K562 (cell line): Measurements from ENCODE around the gene POLE2.

Experiments
- BHLHE40 ChIP-seq: IDR thresholded peaks from 2 replicates; pipeline ENCODE4 v1.6.1; 2011; ENCODE audit warnings: low read length, improper control_type of control experiment
- ELF4 ChIP-seq: fragments of 450-650 bp; formaldehyde crosslinking; IDR thresholded peaks from 2 replicates; pipeline ENCODE4 v1.4.0; 2022; ENCODE audit warnings: missing genetic modification characterization
- EP300 ChIP-seq: IDR thresholded peaks from 2 replicates; pipeline ENCODE4 v1.6.1; 2012; ENCODE audit warnings: low read length, improper control_type of control experiment
- MXI1 ChIP-seq: IDR thresholded peaks from 2 replicates; pipeline ENCODE4 v1.6.1; 2011; ENCODE audit warnings: low read depth, mild to moderate bottlenecking, improper control_type of control experiment, low read length
- PML ChIP-seq: IDR thresholded peaks from 2 replicates; pipeline ENCODE4 v1.6.1; 2012; ENCODE audit warnings: low read length, inconsistent platforms
- ZBTB1 ChIP-seq: sonication (generic); formaldehyde crosslinking; IDR thresholded peaks from 2 replicates; pipeline ENCODE4 v1.8.1; 2023; ENCODE audit warnings: missing genetic modification reagents, low read depth, mild to moderate bottlenecking, borderline replicate concordance
- TF ChIP-seq, protein P1 (sequence below), 3 experiments: IDR thresholded peaks in 2 of 3; conservative IDR thresholded peaks in 1 of 3; 2 replicates each; pipeline ENCODE4 v1.5.1; 2011 to 2012; ENCODE audit warnings: low read length in 3 of 3, mild to moderate bottlenecking in 3 of 3, control low read depth in 2 of 3, improper control_type of control experiment in 1 of 3, inconsistent platforms in 1 of 3, low read depth in 1 of 3, mixed read lengths in 1 of 3, moderate library complexity in 1 of 3; ENCODE audit not compliant: insufficient read depth in 2 of 3

DNA sequence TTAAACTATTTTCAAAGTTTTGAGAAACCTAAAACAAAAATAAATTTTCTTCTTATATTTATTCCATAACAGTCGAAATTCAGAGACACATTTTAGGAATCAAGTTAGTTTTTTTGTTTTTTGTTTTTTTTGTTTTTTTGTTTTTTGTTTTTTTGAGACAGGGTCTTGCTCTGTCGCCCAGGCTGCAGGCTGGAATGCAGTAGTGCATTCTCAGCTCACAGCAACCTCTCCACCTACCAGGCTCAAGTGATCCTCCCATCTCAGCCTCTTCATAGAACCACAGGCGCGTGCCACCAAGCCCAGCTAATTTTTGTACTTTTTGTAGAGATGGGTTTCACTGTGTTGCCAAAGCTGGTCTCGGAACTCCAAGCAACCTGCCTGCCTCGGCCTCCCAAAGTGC lies 34.5 kb downstream of the POLE2 start:
- TF ChIP-seq ELF4 (no peak), MXI1 (no peak), ZBTB1 (CRISPR knock-in tag) (no peak), PML (no peak), EP300 (no peak), BHLHE40 (no peak)
- TF ChIP-seq, protein P1, sequence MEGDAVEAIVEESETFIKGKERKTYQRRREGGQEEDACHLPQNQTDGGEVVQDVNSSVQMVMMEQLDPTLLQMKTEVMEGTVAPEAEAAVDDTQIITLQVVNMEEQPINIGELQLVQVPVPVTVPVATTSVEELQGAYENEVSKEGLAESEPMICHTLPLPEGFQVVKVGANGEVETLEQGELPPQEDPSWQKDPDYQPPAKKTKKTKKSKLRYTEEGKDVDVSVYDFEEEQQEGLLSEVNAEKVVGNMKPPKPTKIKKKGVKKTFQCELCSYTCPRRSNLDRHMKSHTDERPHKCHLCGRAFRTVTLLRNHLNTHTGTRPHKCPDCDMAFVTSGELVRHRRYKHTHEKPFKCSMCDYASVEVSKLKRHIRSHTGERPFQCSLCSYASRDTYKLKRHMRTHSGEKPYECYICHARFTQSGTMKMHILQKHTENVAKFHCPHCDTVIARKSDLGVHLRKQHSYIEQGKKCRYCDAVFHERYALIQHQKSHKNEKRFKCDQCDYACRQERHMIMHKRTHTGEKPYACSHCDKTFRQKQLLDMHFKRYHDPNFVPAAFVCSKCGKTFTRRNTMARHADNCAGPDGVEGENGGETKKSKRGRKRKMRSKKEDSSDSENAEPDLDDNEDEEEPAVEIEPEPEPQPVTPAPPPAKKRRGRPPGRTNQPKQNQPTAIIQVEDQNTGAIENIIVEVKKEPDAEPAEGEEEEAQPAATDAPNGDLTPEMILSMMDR (IDR thresholded peaks at IDR 0.05 in 2 of 3, conservative IDR thresholded peaks at IDR 0.05 in 1 of 3; ENCODE audit: insufficient read depth in 2 of 3, low read depth in 1 of 3, low read length in 3 of 3): no peak
